HG03139 (cell line): ENCODE data around the gene KRT6B.
"Not testable (repeated sequence)": the region's sequence is repeated elsewhere in the genome, so short reads cannot be mapped to it uniquely, and the experiment has no call there.

Experiments
- ATAC-seq: cut with Tn5 transposase; IDR thresholded peaks from one replicate; pipeline ENCODE4 v1.9.1; 2021; ENCODE audit not compliant: unreplicated experiment

KRT6B gene

GRCh38 chr12:52452101-52452500, at the start of gene KRT6B:
Gene KRT6B (minus strand): TSS chr12:52452146. CDS start chr12:52452078, 68 bp downstream.
- no peak for ATAC-seq

- ATAC-seq: no peak
Measured at GRCh38 chr12:52501490-52501889, 49.5 kb upstream of the KRT6B start.

DNA sequence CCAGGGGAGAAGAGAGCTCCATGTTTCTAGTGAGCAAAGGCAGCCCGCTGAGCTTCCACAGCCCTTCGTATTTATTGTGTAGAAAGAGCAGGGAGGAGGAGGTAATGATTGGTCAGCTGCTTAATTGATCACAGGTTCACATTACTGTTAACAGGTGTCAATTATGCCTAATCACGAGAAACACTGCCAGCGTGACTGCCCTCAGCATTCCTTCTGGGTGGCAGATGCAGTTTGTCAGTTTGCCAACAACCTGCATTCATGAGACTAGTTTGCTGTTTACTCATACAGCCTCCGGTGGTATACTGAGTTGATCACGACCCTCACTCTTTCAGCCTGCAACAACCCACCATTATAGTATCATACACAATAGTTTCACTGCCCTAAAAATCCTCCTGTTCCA, 48.6 kb upstream of the KRT6B start:
- ATAC-seq: not testable (repeated sequence)

- ATAC-seq: no peak
Measured at GRCh38 chr12:52499806-52500560, 48.0 kb upstream of the KRT6B start.

DNA sequence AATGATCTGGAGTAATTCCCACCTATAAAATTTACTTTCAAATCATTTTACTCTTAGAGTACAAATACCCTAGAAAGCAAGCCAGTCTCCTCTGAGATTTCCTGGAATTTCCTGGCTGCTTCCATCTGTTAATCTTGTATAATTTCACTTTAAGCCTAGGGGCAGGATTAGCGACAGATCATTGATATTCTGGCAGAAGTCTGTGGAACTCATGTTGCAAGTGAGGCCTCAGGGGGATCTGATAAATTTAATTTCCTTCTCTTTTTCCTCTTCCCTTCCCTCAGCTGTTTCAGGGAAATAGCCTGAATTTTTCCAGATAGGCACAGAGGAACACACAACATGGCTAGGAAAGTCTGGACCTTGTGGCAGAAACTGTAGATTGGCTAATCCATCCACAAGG, 47.0 kb upstream of the KRT6B start:
- ATAC-seq: no peak

- no peak for ATAC-seq
Measured at GRCh38 chr12:52497975-52498374, 46.0 kb upstream of the KRT6B start.

- no peak for ATAC-seq
Measured at GRCh38 chr12:52496590-52497071, 44.7 kb upstream of the KRT6B start.

DNA sequence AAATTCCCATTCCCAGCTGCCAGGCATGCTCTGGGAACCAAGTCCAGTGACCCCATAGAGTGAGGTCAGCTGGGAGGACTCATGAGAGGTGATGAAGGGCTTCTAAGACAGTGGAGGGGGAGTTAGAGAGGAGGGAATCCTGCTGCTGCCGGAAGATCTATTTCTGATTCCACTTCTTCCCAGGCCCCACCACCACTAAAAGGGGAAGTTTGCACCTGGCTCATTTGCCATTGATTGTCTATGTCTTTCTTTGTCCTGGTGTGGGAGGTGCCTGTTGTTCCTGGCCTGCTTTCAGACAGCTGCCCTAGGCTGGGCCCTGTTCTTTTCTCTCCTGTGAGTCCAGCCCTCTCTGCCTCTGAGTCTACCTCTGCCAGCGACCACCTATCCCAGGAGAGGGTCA, 44.1 kb upstream of the KRT6B start:
- no peak for ATAC-seq

GRCh38 chr12:52495389-52495788, 43.4 kb upstream of the KRT6B start:
- no peak for ATAC-seq

- no peak for ATAC-seq
Measured at GRCh38 chr12:52494518-52494917, 42.6 kb upstream of the KRT6B start.

GRCh38 chr12:52494100-52494499, 42.2 kb upstream of the KRT6B start:
- ATAC-seq: no peak

- ATAC-seq: no peak
Measured at GRCh38 chr12:52493172-52493571, 41.2 kb upstream of the KRT6B start, which contains the start of gene KRT6A. Gene KRT6A (minus strand): TSS chr12:52493257. CDS start chr12:52493188, 69 bp downstream.

GRCh38 chr12:52492405-52492804, 40.5 kb upstream of the KRT6B start:
- ATAC-seq: not testable (repeated sequence)

DNA sequence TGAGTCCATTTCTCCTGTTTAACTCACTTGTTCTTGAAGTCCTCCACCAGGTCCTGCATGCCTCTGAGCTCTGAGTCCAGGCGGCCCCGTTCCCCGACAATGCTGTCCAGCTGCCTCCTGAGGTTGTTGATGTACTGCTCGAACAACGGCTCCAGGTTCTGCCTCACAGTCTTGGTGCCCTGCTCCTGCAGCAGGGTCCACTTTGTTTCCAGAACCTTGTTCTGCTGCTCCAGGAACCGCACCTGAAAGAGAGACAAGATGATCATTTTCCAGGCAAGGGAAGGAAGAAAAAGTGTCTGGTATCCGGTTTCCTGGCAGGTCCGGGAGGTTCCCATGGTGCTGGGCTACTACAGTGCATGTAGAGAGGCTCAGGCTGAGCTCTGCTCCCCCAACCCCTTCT, 39.5 kb upstream of the KRT6B start:
- not testable (repeated sequence) for ATAC-seq

GRCh38 chr12:52488736-52489135, 36.8 kb upstream of the KRT6B start:
- no peak for ATAC-seq

- ATAC-seq: not testable (repeated sequence)
Measured at GRCh38 chr12:52487744-52488443, 35.9 kb upstream of the KRT6B start.

DNA sequence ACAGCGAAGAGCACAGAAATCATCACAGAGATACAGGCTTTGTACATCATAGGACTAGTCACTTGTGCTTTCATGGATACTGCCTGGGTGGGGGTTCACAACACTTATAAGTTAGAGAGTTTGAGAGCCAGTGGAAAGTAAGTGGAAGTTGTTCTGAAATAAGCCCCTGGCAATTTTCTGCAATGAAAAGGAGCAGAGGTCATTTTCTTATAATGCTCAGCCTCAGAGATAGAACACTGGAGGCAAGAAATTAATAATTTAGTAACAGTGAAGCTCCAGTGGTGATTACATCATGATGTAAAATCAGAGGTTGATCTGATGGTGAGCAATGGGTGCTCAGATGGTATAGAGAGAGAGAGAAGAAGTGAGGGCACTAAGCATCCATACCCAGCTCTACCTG, 35.3 kb upstream of the KRT6B start:
- ATAC-seq: no peak

DNA sequence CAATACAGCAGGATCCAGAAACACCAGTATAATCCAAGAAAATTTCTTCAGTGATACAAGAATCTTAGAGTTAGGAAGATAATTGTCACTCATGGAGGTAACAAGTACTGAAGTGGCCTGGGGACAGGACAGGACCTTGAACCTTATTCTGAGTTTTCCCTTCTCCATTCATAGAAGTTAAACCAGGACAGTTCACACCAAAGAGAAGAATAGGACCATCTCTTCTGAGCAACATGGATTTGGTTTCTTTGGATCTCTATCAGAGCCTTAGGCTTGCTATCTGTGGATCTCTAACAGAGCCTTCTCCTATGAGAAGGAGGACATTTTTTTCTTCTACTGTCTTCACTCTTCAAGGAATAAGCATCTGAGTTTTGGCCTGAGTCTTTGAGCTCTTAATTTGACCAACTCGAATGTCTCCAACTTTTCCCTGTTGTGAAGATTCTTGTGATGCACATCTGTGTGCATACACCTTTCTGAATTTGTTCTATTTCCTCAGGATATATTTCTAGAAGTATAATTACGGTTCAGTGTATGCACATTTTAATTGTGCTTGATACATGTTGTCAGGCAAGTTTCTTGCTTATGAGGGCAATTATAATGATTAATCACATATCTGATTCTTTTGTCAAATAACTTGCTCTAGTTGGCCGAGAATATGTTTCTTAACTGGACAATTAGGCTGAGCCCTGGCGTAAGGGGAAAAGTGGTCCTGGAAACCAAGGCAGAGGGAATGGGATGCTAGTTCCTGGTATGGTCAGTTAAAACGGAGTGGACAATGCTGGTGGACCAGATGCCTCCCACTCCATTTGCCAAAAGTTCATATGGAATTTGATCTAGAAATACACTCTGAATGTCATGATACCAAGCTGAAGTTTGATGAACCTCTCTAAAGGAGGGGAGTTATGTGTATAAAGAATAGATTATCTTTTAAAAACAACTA, 34.5 kb upstream of the KRT6B start:
- ATAC-seq: no peak

DNA sequence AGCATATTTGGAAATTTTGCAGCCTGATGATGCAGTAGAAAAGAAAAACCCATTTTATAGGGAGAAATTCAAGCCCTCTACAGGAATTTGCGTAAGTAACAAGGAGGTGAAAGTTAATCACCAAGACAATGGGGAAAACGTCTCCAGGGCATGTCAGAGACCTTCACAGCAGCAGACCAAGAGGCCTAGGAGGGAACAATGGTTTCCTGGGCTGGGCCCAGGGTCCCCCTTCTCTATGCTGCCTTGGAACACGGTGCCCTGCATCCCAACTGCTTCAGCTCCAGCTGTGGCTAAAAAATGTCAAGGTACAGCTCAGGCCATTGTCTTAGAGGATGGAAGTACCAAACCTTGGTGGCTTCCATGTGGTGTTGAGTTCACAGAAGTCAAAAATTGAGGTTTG, 28.1 kb upstream of the KRT6B start:
- ATAC-seq: no peak

DNA sequence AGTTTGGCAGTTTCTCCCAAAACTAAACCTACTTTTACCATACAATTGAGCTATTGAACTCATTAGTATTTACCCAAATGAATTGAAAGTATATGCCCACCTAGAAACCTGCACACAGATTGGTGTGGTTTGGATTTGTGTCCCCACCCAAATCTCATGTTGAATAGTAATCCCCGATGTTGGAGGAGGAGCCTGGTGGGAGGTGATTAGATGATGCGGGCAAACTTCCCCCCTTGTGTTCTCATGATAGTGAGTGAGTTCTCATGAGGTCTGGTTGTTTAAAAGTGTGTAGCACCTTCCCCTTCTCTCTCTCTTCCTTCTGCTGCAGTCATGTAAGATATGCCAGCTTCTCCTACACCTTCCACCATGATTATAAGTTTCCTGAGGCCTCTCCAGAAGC, 25.7 kb upstream of the KRT6B start:
- no peak for ATAC-seq

DNA sequence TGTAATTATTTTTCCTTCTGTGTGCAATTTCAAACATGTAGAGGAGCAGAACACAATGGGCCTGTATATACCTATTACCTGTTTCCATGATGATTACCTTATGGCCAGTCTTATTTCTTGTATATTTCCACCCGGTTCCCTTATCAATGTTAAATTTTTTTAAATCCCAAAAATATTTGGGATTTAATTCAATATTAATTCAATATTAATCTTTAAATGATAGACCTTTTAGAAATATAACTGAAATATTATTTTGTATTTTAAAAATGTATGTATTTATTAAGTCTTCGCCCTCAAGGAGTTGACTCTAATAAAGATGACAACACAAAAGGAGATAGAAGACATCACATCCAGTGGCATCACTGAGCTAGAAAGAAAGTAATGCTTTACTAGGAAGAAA, 22.3 kb upstream of the KRT6B start:
- ATAC-seq: no peak
